WTC11 (cell line): Measurements from ENCODE around the gene MAN2B2.

Source experiments
- ATF6 ChIP-seq: sonication (generic); formaldehyde crosslinking; IDR thresholded peaks from 2 replicates; pipeline ENCODE4 v1.8.1; 2023; ENCODE audit warnings: mild to moderate bottlenecking, missing genetic modification reagents
- CREB1 ChIP-seq: sonication (generic); formaldehyde crosslinking; IDR thresholded peaks from 2 replicates; pipeline ENCODE4 v1.8.0; 2023; ENCODE audit warnings: mild to moderate bottlenecking, missing genetic modification reagents
- CTCF ChIP-seq: fragments of 200-600 bp; IDR thresholded peaks from 2 replicates; pipeline ENCODE4 v1.8.0; 2022; ENCODE audit warnings: antibody characterized with exemption
- E2F1 ChIP-seq: sonication (generic); formaldehyde crosslinking; IDR thresholded peaks from 2 replicates; pipeline ENCODE4 v1.8.0; 2022; ENCODE audit warnings: mild to moderate bottlenecking, missing genetic modification reagents
- FOXK1 ChIP-seq: sonication (generic); formaldehyde crosslinking; IDR thresholded peaks from 2 replicates; pipeline ENCODE4 v1.8.0; 2022; ENCODE audit warnings: mild to moderate bottlenecking, moderate library complexity, missing genetic modification reagents
- IRF2 ChIP-seq: sonication (generic); formaldehyde crosslinking; IDR thresholded peaks from 2 replicates; pipeline ENCODE4 v1.8.0; 2022; ENCODE audit warnings: low read depth, missing genetic modification reagents, borderline replicate concordance
- PRDM15 ChIP-seq: sonication (generic); formaldehyde crosslinking; IDR thresholded peaks from 2 replicates; pipeline ENCODE4 v1.8.0; 2022; ENCODE audit warnings: missing genetic modification reagents
- RELA ChIP-seq: sonication (generic); formaldehyde crosslinking; IDR thresholded peaks from 2 replicates; pipeline ENCODE4 v1.8.1; 2022; ENCODE audit warnings: missing genetic modification reagents, mild to moderate bottlenecking, borderline replicate concordance
- ZNF416 ChIP-seq: fragments of 250-450 bp; sonication (Bioruptor Pico); IDR thresholded peaks from 2 replicates; pipeline ENCODE4 v1.9.0; 2021; ENCODE audit warnings: mild to moderate bottlenecking, inconsistent platforms
- ZNF512 ChIP-seq: sonication (generic); formaldehyde crosslinking; IDR thresholded peaks from 2 replicates; pipeline ENCODE4 v1.8.1; 2022; ENCODE audit warnings: missing genetic modification reagents, borderline replicate concordance
- TF ChIP-seq, protein P1 (sequence below): sonication (generic); formaldehyde crosslinking; IDR thresholded peaks from 2 replicates; pipeline ENCODE4 v1.8.0; 2023; ENCODE audit warnings: missing genetic modification reagents

DNA sequence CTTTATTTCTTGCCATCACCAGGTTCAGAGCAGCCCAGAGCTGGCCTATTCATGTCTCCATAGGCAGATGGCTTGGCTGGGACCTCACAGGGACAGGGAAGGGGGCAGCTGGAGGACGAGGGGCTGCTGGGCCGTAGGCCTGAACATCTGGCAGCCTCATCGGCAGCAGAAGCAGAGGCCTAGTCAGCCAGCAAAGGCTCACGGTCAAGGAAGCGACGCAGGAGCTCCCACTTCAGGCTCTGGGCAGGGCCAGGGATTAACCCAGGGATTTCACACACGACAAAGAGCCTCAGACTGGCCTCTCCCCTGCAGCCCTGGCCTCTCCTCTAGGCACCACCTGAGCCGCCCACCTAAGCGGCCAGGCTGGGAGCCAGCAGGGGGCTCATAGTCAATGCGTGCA, 46.0 kb upstream of the MAN2B2 start:
- TF ChIP-seq CTCF (no peak), FOXK1 (CRISPR knock-in tag) (no peak), IRF2 (CRISPR knock-in tag) (no peak), RELA (CRISPR knock-in tag) (no peak), PRDM15 (CRISPR knock-in tag) (no peak), CREB1 (CRISPR knock-in tag) (no peak), E2F1 (CRISPR knock-in tag) (no peak), ATF6 (CRISPR knock-in tag) (no peak), ZNF416 (CRISPR knock-in tag) (no peak), ZNF512 (CRISPR knock-in tag) (no peak)
- TF ChIP-seq, protein P1, sequence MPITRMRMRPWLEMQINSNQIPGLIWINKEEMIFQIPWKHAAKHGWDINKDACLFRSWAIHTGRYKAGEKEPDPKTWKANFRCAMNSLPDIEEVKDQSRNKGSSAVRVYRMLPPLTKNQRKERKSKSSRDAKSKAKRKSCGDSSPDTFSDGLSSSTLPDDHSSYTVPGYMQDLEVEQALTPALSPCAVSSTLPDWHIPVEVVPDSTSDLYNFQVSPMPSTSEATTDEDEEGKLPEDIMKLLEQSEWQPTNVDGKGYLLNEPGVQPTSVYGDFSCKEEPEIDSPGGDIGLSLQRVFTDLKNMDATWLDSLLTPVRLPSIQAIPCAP, result no peak
